Heart right ventricle (tissue), 16 donors: ENCODE results near the gene PRAMEF4. TPM values are rescaled to one million over a fixed set of nuclear protein-coding genes. Genes with fewer than 3 reads are reported as not detected.
"Not testable (repeated sequence)": the region's sequence is repeated elsewhere in the genome, so short reads cannot be mapped to it uniquely, and the experiment has no call there.

Experiments
- ATAC-seq, 8 donors: fragments of 200-7000 bp; cut with Tn5 transposase; one replicate each; pipeline ENCODE4 v1.9.1; 2020; ENCODE audit warnings: mild to moderate bottlenecking in 8 of 8, moderate library complexity in 8 of 8, moderate number of reproducible peaks in 1 of 8
- DNase-seq, 2 donors: peaks; one replicate each; pipeline ENCODE4 v3.0.0-alpha.2; 2020
- H3K27ac ChIP-seq, 10 donors: fragments of 200-600 bp; sonication (generic) in 2 of 10; one replicate each; pipeline versions ENCODE4 v1.5.0 to v1.8.0; 2020 to 2022; ENCODE audit warnings: mild to moderate bottlenecking in 3 of 10
- H3K27me3 ChIP-seq, 7 donors: fragments of 200-600 bp; one replicate each; pipeline ENCODE4 v1.8.0; 2021 to 2022; ENCODE audit warnings: mild to moderate bottlenecking in 2 of 7
- H3K36me3 ChIP-seq, 9 donors: fragments of 200-600 bp; sonication (generic) in 1 of 9; one replicate each; pipeline versions ENCODE4 v1.5.0 to v1.8.0; 2020 to 2022; ENCODE audit warnings: mild to moderate bottlenecking in 2 of 9
- H3K4me1 ChIP-seq, 9 donors: fragments of 200-600 bp; sonication (generic) in 1 of 9; one replicate each; pipeline versions ENCODE4 v1.5.0 to v1.8.0; 2020 to 2022; ENCODE audit warnings: mild to moderate bottlenecking in 4 of 9
- H3K4me3 ChIP-seq, 10 donors: fragments of 200-600 bp; sonication (generic) in 2 of 10; one replicate each; pipeline versions ENCODE4 v1.5.0 to v1.8.0; 2020 to 2022; ENCODE audit warnings: mild to moderate bottlenecking in 7 of 10, moderate library complexity in 2 of 10
- H3K9me3 ChIP-seq, 11 donors: fragments of 200-600 bp in 10 of 11; sonication (generic) in 2 of 11; one replicate each; pipeline versions ENCODE4 v1.5.0 to v1.8.0; 2013 to 2022; ENCODE audit warnings: mild to moderate bottlenecking in 2 of 11, control low read depth in 1 of 11, moderate library complexity in 1 of 11
- CTCF ChIP-seq, 9 donors: fragments of 200-600 bp; sonication (generic) in 2 of 9; IDR thresholded peaks; one replicate each; pipeline versions ENCODE4 v1.5.0 to v1.8.0; 2021 to 2022; ENCODE audit warnings: antibody characterized with exemption in 9 of 9, mild to moderate bottlenecking in 5 of 9, moderate library complexity in 1 of 9
- WGBS, 2 donors: extraction: QIAGEN DNeasy Blood & Tissue Kit; methylation state at CpG; one replicate each; pipeline ENCODE4 v1.1.7; 2013; ENCODE audit warnings: inconsistent platforms in 1 of 2; 5-methylcytosine and 5-hydroxymethylcytosine counted together
- intact Hi-C, 10 donors: fragments of 100-400 bp; cut with DNase I; formaldehyde crosslinking; loops; one replicate each; pipeline versions ENCODE4 v1.11.1 to v1.14.2; 2022
- polyA plus RNA-seq, 2 donors: library from polyadenylated mRNA; stranded (reverse); fragments of 200-250 nt; gene quantifications; one replicate each; pipeline ENCODE4 v1.2.3, GENCODE V29; 2013
- total RNA-seq, 10 donors: library from RNA; stranded (reverse); fragmentation: NEBNext Ultra II Directional in 3 of 10; extraction: Animal tissue kit (Norgen Biotek cat#: 25700) in 3 of 10; gene quantifications; one replicate each; pipeline versions ENCODE4 v1.2.1 to v1.2.4, GENCODE V29; 2021 to 2023
- donor health status: Arrhythmogenic right ventricular cardiomyopathy.
- donor health status: ischemic (EF 13 %, LVEDD 7.1; RV severe dilation, severe dysfunction).
- donor health status: healthy with polysubstance abuse.
- donor health status: DM: no; HTN: yes; CAD: no.
- donor health status: DM: no; HTN: no; CAD: no.
- donor health status: ischemic (EF 25% LVEDD 6.9; RV normal size, moderate dysfunction).
- donor health status: ischemic (EF 25% LVEDD 5.7; RV mildly dilated, moderate dysfunction).
- donor health status: healthy.
- donor health status: DM: yes; HTN: yes; CAD: no.
- donor health status: Ischemic cardiomyopathy.
- donor health status: ischemic (EF 35%, LVEDD 5.7; RV mildly dilated, moderate dysfunction).
- donor health status: nonischemic (EF 11% LVEDD 7.7; RV severe dilation, severe dysfunction).
- donor health status: DM: yes; HTN: yes; CAD: no.
- donor health status: PGD.
- donor health status: ischemic (EF 29% LVEDD 5.4; RV normal size, mild dysfunction).
- donor health status: nonischemic (EF 23%, LVEDD 6.1; RV moderate dilation, normal function).

Gene PRAMEF4
- total and polyA plus RNA-seq, 12 donors = not detected

DNA sequence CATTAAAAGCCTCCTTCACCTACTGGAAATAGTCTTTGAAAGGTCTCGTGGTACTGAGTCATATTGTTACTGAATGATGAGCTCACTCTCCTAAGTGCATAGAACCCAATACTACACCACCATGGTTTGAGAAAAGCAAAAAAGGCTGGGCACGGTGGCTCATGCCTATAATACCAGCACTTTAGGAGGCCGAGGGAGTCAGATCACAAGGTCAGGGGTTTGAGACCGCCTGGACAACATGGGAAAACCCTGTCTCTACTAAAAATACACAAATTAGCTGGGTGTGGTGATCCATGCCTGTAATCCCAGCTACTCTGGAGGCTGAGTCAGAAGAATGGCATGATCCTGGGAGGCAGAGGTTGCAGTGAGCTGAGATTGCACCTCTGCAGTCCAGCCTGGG is 34.2 kb downstream of the PRAMEF4 start:
- 58 to 60% methylated on average over 4 of the region's 4 CpGs for WGBS, 2 donors
- Histone ChIP-seq H3K4me3 (no peak overlapping the region), H3K9me3 (peaks cover 0 to 11% (median 0%) of the 10 kb centered on the region in 11 donors), H3K27me3 (peaks cover 0 to 17% (median 0%) of the 10 kb centered on the region in 7 donors), H3K4me1 (no peaks in the 10 kb centered on the region), H3K36me3 (no peaks in the 10 kb centered on the region), H3K27ac (no peak overlapping the region)
- DNase-seq (no peak), ATAC-seq (no peak)
- TF ChIP-seq CTCF (IDR thresholded peaks at IDR 0.05) = no peak
- intact Hi-C loops = no loop called here

DNA sequence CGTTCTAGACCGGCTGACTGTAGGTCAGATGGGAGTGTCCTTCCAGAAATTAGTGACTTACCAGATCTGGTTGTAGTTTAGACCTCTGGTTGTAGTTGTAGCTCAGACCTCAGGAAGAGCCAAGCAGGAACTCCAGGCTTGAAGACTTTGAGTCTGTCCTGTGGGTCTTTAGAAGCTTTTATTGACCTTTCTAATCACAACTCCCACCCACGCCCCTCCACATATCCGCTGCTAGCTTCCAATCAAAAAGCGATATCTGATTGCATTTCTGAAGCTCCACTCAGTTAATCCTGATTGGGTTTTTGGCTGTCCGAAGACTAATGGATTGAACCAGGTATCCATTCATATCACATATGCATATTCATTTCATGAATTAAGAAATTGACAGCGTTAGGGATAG is 37.4 kb downstream of the PRAMEF4 start, which contains the start of gene HNRNPCL1:
HNRNPCL1 (minus strand) TSS at position 101 of the 400 bp plus-strand sequence. CDS start 431 bp downstream, outside the sequence.
- intact Hi-C loops, H3K27me3 ChIP-seq, H3K36me3 ChIP-seq, ATAC-seq, H3K4me3 ChIP-seq, DNase-seq, H3K4me1 ChIP-seq, H3K27ac ChIP-seq: not testable (repeated sequence)
- peaks cover 0 to 18% (median 0%) of the 10 kb centered on the region in 11 donors for H3K9me3 ChIP-seq
- WGBS, 2 donors = 82 to 87% methylated on average over 7 of the region's 7 CpGs

GRCh38 chr1:12833251-12833650 is 52.8 kb downstream of the PRAMEF4 start:
- intact Hi-C loops, H3K27ac ChIP-seq, H3K9me3 ChIP-seq, H3K27me3 ChIP-seq, H3K4me1 ChIP-seq, DNase-seq, H3K36me3 ChIP-seq, ATAC-seq, H3K4me3 ChIP-seq: not testable (repeated sequence)
- WGBS, 2 donors = 44 to 58% methylated on average over 2 of the region's 2 CpGs

DNA sequence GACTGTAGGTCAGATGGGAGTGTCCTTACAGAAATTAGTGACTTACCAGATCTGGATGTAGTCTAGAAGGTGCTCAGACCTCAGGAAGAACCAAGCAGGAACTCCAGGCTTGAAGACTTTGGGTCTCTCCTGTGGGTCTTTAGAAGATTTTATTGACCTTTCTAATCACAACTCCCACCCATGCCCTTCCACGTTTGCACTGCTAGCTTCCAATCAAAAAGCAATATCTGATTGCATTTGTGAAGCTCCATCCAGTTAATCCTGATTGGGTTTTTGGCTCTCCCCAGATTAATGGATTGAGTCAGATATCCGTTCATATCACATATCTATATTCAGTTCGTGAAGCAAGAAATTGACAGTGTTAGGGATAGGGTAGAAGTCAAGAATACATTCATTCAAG is 54.7 kb downstream of the PRAMEF4 start, which contains the start of gene PRAMEF11:
PRAMEF11 (minus strand) TSS at position 101 of the 400 bp plus-strand sequence. CDS start 2,621 bp downstream, outside the sequence.
- H3K9me3 ChIP-seq, H3K27me3 ChIP-seq, H3K4me1 ChIP-seq, H3K36me3 ChIP-seq, H3K27ac ChIP-seq, H3K4me3 ChIP-seq, DNase-seq, intact Hi-C loops, ATAC-seq: not testable (repeated sequence)
- WGBS, 2 donors = 50 to 56% methylated on average over 3 of the region's 3 CpGs

Other genes with a start within 250 kb of the PRAMEF4 start
- not detected for gene AADACL4, start 242.1 kb downstream of the PRAMEF4 start, total RNA-seq
- not detected for gene AADACL4, start 242.1 kb downstream of the PRAMEF4 start, polyA plus RNA-seq
- not detected for gene AADACL3, start 170.1 kb downstream of the PRAMEF4 start, total RNA-seq
- gene AADACL3, start 170.1 kb downstream of the PRAMEF4 start, polyA plus RNA-seq = not detected
- gene CFAP107, start 140.0 kb downstream of the PRAMEF4 start, total RNA-seq = not detected
- not detected for gene CFAP107, start 140.0 kb downstream of the PRAMEF4 start, polyA plus RNA-seq
- not detected for gene PRAMEF12, start 112.5 kb downstream of the PRAMEF4 start, total RNA-seq
- not detected for gene PRAMEF12, start 112.5 kb downstream of the PRAMEF4 start, polyA plus RNA-seq
- gene PRAMEF1, start 94.8 kb downstream of the PRAMEF4 start, total RNA-seq = not detected
- not detected for gene PRAMEF1, start 94.8 kb downstream of the PRAMEF4 start, polyA plus RNA-seq
- gene PRAMEF11, start 54.8 kb downstream of the PRAMEF4 start, total RNA-seq = not detected
- not detected for gene PRAMEF11, start 54.8 kb downstream of the PRAMEF4 start, polyA plus RNA-seq
- not detected for gene HNRNPCL1, start 37.5 kb downstream of the PRAMEF4 start, total RNA-seq
- not detected for gene HNRNPCL1, start 37.5 kb downstream of the PRAMEF4 start, polyA plus RNA-seq
- not detected for gene PRAMEF2, start 29.1 kb downstream of the PRAMEF4 start, total RNA-seq
- gene PRAMEF2, start 29.1 kb downstream of the PRAMEF4 start, polyA plus RNA-seq = not detected
- gene PRAMEF10, start 12.1 kb upstream of the PRAMEF4 start, total RNA-seq = not detected
- not detected for gene PRAMEF10, start 12.1 kb upstream of the PRAMEF4 start, polyA plus RNA-seq
- not detected for gene PRAMEF7, start 30.4 kb upstream of the PRAMEF4 start, total RNA-seq
- gene PRAMEF7, start 30.4 kb upstream of the PRAMEF4 start, polyA plus RNA-seq = not detected
- not detected for gene PRAMEF6, start 61.4 kb upstream of the PRAMEF4 start, total RNA-seq
- not detected for gene PRAMEF6, start 61.4 kb upstream of the PRAMEF4 start, polyA plus RNA-seq
- gene PRAMEF27, start 170.4 kb upstream of the PRAMEF4 start, total RNA-seq = not detected
- gene PRAMEF27, start 170.4 kb upstream of the PRAMEF4 start, polyA plus RNA-seq = not detected
- gene HNRNPCL3, start 174.6 kb upstream of the PRAMEF4 start, total RNA-seq = not detected
- gene HNRNPCL3, start 174.6 kb upstream of the PRAMEF4 start, polyA plus RNA-seq = not detected
- not detected for gene PRAMEF25, start 184.6 kb upstream of the PRAMEF4 start, total RNA-seq
- gene PRAMEF25, start 184.6 kb upstream of the PRAMEF4 start, polyA plus RNA-seq = not detected
- not detected for gene HNRNPCL2, start 230.7 kb upstream of the PRAMEF4 start, total RNA-seq
- not detected for gene HNRNPCL2, start 230.7 kb upstream of the PRAMEF4 start, polyA plus RNA-seq